Measurements from ENCODE around the gene CAMKV.
"Not testable (repeated sequence)": the region's sequence is repeated elsewhere in the genome, so short reads cannot be mapped to it uniquely, and the experiment has no call there.

Gene CAMKV

GRCh38 chr3:49869525-49870126 is at the start of gene CAMKV:
Gene CAMKV (minus strand): TSS chr3:49869906. CDS start chr3:49862388, 7,518 bp downstream.
- no peak for DNase-seq (ENCODE audit: low spot score)

GRCh38 chr3:49917806-49918590 is 48.3 kb upstream of the CAMKV start:
- not testable (repeated sequence) for DNase-seq (ENCODE audit: low spot score)

- DNase-seq (ENCODE audit: low spot score): no peak
Observed at GRCh38 chr3:49916686-49917085, 47.0 kb upstream of the CAMKV start.

GRCh38 chr3:49914906-49915305 is 45.2 kb upstream of the CAMKV start:
- no peak for DNase-seq (ENCODE audit: low spot score)

- no peak for DNase-seq (ENCODE audit: low spot score)
Observed at GRCh38 chr3:49912881-49913281, 43.2 kb upstream of the CAMKV start.

GRCh38 chr3:49911611-49912010 is 41.9 kb upstream of the CAMKV start:
- no peak for DNase-seq (ENCODE audit: low spot score)

GRCh38 chr3:49911124-49911420 is 41.4 kb upstream of the CAMKV start:
- DNase-seq (ENCODE audit: low spot score): no peak

- no peak for DNase-seq (ENCODE audit: low spot score)
Observed at GRCh38 chr3:49910409-49911123, 40.9 kb upstream of the CAMKV start.

- DNase-seq (ENCODE audit: low spot score): no peak
Observed at GRCh38 chr3:49908373-49909199, 38.9 kb upstream of the CAMKV start.

- no peak for DNase-seq (ENCODE audit: low spot score)
Observed at GRCh38 chr3:49906073-49906743, 36.5 kb upstream of the CAMKV start.

GRCh38 chr3:49904448-49904847 is 34.7 kb upstream of the CAMKV start:
- DNase-seq (ENCODE audit: low spot score): not testable (repeated sequence)

GRCh38 chr3:49903451-49904424 is 34.0 kb upstream of the CAMKV start, which contains the start of gene MST1R:
Gene MST1R (minus strand): TSS chr3:49903873. CDS start chr3:49903609, 264 bp downstream.
- DNase-seq (ENCODE audit: low spot score): peak; percentile 77

- no peak for DNase-seq (ENCODE audit: low spot score)
Observed at GRCh38 chr3:49902511-49903345, 33.0 kb upstream of the CAMKV start.

- no peak for DNase-seq (ENCODE audit: low spot score)
Observed at GRCh38 chr3:49901366-49902339, 31.9 kb upstream of the CAMKV start.

- DNase-seq (ENCODE audit: low spot score): no peak
Observed at GRCh38 chr3:49900491-49901153, 30.9 kb upstream of the CAMKV start.

- DNase-seq (ENCODE audit: low spot score): no peak
Observed at GRCh38 chr3:49899815-49900214, 30.1 kb upstream of the CAMKV start.

- DNase-seq (ENCODE audit: low spot score): no peak
Observed at GRCh38 chr3:49898991-49899390, 29.3 kb upstream of the CAMKV start.

GRCh38 chr3:49896345-49896744 is 26.6 kb upstream of the CAMKV start:
- DNase-seq (ENCODE audit: low spot score): no peak

All from left forelimb (tissue), 1 donor.